ENCODE results near the gene PIF1. TPM values are rescaled to one million over a fixed set of nuclear protein-coding genes. Genes with fewer than 3 reads are reported as not detected.

PIF1 gene
- total RNA-seq, 1 experiment from 2014 or later, result 43.5 TPM

DNA sequence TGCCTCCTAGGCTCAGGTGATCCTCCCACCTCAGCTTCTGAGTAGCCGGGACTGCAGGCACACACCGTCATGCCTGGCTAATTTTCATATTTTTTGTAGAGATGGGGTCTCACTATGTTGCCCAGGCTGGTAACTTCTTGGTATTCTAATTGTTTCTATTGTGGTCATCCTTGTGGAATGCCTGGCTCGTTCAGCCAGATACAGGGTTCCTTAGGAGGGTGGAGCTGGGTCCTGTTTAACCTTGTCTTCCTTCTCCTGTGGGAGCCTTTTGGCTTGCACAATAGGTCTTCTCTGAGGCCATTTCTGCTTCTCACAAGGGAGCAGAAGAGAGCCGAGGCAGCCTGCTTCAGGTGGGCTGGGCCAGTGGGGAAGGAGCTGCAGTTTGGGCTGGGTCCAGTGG is 32.0 kb upstream of the PIF1 start:
- POLR2A ChIA-PET (ENCODE audit: unreplicated experiment), result no interaction called here
- no peak overlapping the region for H3K4me2 ChIP-seq (ENCODE audit: low read length)
- H3K4me3 ChIP-seq (ENCODE audit: low read length), result no peak overlapping the region
- no TSS peak for BruUV-seq (replicated peaks)
- ATAC-seq (no peak), DNase-seq (no peak)
- no peaks in the 10 kb centered on the region for H3K9me2 ChIP-seq (replicated peaks; ENCODE audit: low read length)
- no peaks in the 10 kb centered on the region for H4K20me1 ChIP-seq (ENCODE audit: low read length)
- H3K9ac ChIP-seq (ENCODE audit: low read length), result no peak overlapping the region
- no peak overlapping the region for H3K27ac ChIP-seq (ENCODE audit: low read length)
- no peaks in the 10 kb centered on the region for H3K27me3 ChIP-seq (ENCODE audit: low read length)
- CTCF ChIA-PET, result no interaction called here
- TF ChIP-seq EZH2phosphoT487 (IDR thresholded peaks at IDR 0.05; ENCODE audit: borderline replicate concordance, low read length) (no peak), EZH2 (IDR thresholded peaks at IDR 0.05; ENCODE audit: low read length, unreplicated experiment) (no peak)
- TF ChIP-seq, protein P1, sequence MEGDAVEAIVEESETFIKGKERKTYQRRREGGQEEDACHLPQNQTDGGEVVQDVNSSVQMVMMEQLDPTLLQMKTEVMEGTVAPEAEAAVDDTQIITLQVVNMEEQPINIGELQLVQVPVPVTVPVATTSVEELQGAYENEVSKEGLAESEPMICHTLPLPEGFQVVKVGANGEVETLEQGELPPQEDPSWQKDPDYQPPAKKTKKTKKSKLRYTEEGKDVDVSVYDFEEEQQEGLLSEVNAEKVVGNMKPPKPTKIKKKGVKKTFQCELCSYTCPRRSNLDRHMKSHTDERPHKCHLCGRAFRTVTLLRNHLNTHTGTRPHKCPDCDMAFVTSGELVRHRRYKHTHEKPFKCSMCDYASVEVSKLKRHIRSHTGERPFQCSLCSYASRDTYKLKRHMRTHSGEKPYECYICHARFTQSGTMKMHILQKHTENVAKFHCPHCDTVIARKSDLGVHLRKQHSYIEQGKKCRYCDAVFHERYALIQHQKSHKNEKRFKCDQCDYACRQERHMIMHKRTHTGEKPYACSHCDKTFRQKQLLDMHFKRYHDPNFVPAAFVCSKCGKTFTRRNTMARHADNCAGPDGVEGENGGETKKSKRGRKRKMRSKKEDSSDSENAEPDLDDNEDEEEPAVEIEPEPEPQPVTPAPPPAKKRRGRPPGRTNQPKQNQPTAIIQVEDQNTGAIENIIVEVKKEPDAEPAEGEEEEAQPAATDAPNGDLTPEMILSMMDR (conservative IDR thresholded peaks at IDR 0.05; ENCODE audit: low read depth, low read length), result no peak
- H3K9me3 ChIP-seq (ENCODE audit: low read length), result no peaks in the 10 kb centered on the region
- no peaks in the 10 kb centered on the region for H3K36me3 ChIP-seq (ENCODE audit: low read depth, low read length)
- no peaks in the 10 kb centered on the region for H3K79me2 ChIP-seq (ENCODE audit: low read length)
- H3F3A ChIP-seq (ENCODE audit: low read length, unreplicated experiment), result no peaks in the 10 kb centered on the region
- intact Hi-C loops (cut with micrococcal nuclease), result no loop called here
- H2AFZ ChIP-seq (ENCODE audit: low read length), result no peak overlapping the region
- no peaks in the 10 kb centered on the region for H3K4me1 ChIP-seq (ENCODE audit: insufficient read depth, low read length)

DNA sequence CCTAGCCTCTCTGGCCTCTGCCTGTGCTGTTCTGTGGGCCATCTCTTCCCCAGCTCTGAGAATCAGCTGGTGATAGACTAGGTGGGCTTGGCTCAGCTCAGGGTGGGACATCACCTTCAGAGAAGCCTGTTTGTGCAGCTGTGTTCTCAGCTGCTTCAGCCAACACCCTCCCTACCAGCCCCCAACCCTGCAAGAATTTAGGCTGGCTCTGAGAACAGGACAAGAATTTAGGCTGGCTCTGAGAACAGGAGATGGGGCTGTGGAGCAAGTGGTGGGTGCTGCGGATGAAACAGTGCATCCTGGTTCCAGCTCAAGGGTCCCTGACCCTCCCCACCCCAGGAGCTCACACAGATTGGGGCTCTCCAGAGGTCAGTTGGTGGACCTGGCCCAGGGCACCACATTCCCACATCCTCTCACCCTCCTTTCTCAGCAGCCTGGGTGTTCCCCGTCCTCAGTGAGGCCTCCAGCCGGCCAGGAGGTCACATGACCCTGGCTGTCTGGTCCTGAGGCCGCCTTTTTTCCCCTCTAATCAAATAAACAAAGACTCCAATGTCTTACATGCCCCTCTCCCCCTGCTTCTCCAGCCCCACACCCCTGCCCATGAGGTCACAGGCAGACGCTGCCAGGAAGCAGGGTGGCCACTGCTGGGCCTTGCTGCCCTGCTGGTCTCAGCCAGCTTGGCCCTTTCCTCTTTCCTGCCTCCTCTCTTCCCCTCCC is 31.1 kb upstream of the PIF1 start:
- no peaks in the 10 kb centered on the region for H3K4me1 ChIP-seq (ENCODE audit: insufficient read depth, low read length)
- no peak overlapping the region for H3K9ac ChIP-seq (ENCODE audit: low read length)
- intact Hi-C loops (cut with micrococcal nuclease), result no loop called here
- no peaks in the 10 kb centered on the region for H3K79me2 ChIP-seq (ENCODE audit: low read length)
- H2AFZ ChIP-seq (ENCODE audit: low read length), result no peak overlapping the region
- TF ChIP-seq EZH2 (IDR thresholded peaks at IDR 0.05; ENCODE audit: low read length, unreplicated experiment), result no peak
- TF ChIP-seq, protein P1 (conservative IDR thresholded peaks at IDR 0.05; ENCODE audit: low read depth, low read length), result no peak
- TF ChIP-seq EZH2phosphoT487 (IDR thresholded peaks at IDR 0.05; ENCODE audit: borderline replicate concordance, low read length), result no peak
- no TSS peak for BruUV-seq (replicated peaks)
- H3K27me3 ChIP-seq (ENCODE audit: low read length), result no peaks in the 10 kb centered on the region
- H3F3A ChIP-seq (ENCODE audit: low read length, unreplicated experiment), result no peaks in the 10 kb centered on the region
- H3K4me3 ChIP-seq (ENCODE audit: low read length), result no peak overlapping the region
- H3K9me3 ChIP-seq (ENCODE audit: low read length), result no peaks in the 10 kb centered on the region
- no peaks in the 10 kb centered on the region for H3K9me2 ChIP-seq (replicated peaks; ENCODE audit: low read length)
- ChIA-PET CTCF (no interaction called here), POLR2A (ENCODE audit: unreplicated experiment) (no interaction called here)
- H3K36me3 ChIP-seq (ENCODE audit: low read depth, low read length), result no peaks in the 10 kb centered on the region
- H3K4me2 ChIP-seq (ENCODE audit: low read length), result no peak overlapping the region
- H3K27ac ChIP-seq (ENCODE audit: low read length), result no peak overlapping the region
- H4K20me1 ChIP-seq (ENCODE audit: low read length), result no peaks in the 10 kb centered on the region
- DNase-seq, result no peak
- no peak for ATAC-seq

DNA sequence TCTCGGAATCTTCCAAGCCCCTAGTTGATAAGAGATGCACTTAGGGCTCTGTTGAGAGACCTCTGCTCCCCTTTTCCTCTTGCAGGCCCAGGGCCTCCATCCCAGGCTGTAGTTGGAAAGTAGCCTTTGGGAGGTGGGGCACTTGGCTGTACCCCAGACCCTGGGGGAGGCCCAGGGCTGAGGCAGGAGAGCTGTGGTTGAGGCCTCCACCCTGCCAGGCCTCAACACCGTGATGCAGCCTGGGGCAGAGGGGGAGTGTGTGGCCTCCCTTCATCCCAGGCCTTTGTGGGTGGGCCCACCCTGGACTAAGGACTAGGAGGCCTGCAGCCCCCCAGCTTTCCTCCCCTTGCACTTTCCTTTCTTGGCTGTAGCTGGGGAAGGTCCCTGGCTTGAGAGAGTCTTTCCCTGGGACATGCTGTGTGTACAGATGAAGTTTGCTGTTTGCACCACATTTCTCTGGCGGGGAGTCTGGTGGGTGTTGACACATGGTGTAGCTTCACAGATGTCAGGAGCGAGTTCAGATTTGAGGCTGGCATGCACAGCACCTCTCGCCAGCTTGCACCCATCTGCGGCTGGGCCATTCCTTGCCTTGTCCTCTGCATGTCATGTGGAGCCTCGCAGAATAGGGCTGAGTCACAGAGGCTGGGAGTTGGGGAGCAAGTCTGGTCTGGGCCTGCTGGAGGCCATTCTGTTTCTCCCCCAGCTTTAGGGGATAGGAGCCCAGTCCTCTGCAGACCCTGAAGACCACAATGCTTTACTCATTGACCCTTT is 29.9 kb upstream of the PIF1 start:
- H3K36me3 ChIP-seq (ENCODE audit: low read depth, low read length), result no peaks in the 10 kb centered on the region
- ChIA-PET CTCF (no interaction called here), POLR2A (ENCODE audit: unreplicated experiment) (no interaction called here)
- TF ChIP-seq EZH2 (IDR thresholded peaks at IDR 0.05; ENCODE audit: low read length, unreplicated experiment) (no peak), EZH2phosphoT487 (IDR thresholded peaks at IDR 0.05; ENCODE audit: borderline replicate concordance, low read length) (no peak)
- TF ChIP-seq, protein P1 (conservative IDR thresholded peaks at IDR 0.05; ENCODE audit: low read depth, low read length), result no peak
- H3K4me2 ChIP-seq (ENCODE audit: low read length), result no peak overlapping the region
- intact Hi-C loops (cut with micrococcal nuclease), result no loop called here
- DNase-seq, result no peak
- H3K27me3 ChIP-seq (ENCODE audit: low read length), result no peaks in the 10 kb centered on the region
- no peaks in the 10 kb centered on the region for H3K4me1 ChIP-seq (ENCODE audit: insufficient read depth, low read length)
- ATAC-seq, result no peak
- no peaks in the 10 kb centered on the region for H4K20me1 ChIP-seq (ENCODE audit: low read length)
- H3K79me2 ChIP-seq (ENCODE audit: low read length), result no peaks in the 10 kb centered on the region
- no peaks in the 10 kb centered on the region for H3F3A ChIP-seq (ENCODE audit: low read length, unreplicated experiment)
- no TSS peak for BruUV-seq (replicated peaks)
- no peaks in the 10 kb centered on the region for H3K9me2 ChIP-seq (replicated peaks; ENCODE audit: low read length)
- no peak overlapping the region for H3K4me3 ChIP-seq (ENCODE audit: low read length)
- H3K9ac ChIP-seq (ENCODE audit: low read length), result no peak overlapping the region
- H2AFZ ChIP-seq (ENCODE audit: low read length), result no peak overlapping the region
- no peak overlapping the region for H3K27ac ChIP-seq (ENCODE audit: low read length)
- no peaks in the 10 kb centered on the region for H3K9me3 ChIP-seq (ENCODE audit: low read length)
